Measurements from ENCODE around the gene SHC3. TPM values are rescaled to one million over a fixed set of nuclear protein-coding genes. Genes with fewer than 3 reads are reported as not detected.

The SHC3 gene
- total RNA-seq, 1 donor from 2014 or later: 0.10 TPM

DNA sequence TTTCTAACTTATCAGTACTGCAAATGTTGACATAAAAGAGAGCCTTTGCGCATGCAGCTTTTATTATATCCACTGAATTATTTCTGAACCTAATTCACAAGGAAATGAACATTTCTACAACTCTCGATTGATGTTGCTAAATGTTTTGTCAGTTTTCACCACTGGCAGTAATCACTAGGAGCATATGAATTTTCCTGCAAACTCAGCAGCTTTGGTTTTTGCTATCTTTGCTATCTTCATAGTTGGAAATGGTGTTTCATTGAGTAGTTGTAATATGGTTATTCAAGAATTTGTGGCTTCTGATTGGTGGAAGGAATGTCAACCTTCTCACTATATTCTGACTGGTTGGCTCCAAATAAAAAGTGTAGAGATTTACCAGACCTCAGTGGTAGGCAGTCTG is 8.9 kb upstream of the SHC3 start:
- ATAC-seq: no peak
- DNase-seq (ENCODE audit: low spot score): no peak

GRCh38 chr9:89186960-89187359 is 8.3 kb upstream of the SHC3 start:
- ATAC-seq (no peak), DNase-seq (ENCODE audit: low spot score) (no peak)

GRCh38 chr9:89185980-89186379 is 7.4 kb upstream of the SHC3 start:
- DNase-seq (ENCODE audit: low spot score) (no peak), ATAC-seq (no peak)

DNA sequence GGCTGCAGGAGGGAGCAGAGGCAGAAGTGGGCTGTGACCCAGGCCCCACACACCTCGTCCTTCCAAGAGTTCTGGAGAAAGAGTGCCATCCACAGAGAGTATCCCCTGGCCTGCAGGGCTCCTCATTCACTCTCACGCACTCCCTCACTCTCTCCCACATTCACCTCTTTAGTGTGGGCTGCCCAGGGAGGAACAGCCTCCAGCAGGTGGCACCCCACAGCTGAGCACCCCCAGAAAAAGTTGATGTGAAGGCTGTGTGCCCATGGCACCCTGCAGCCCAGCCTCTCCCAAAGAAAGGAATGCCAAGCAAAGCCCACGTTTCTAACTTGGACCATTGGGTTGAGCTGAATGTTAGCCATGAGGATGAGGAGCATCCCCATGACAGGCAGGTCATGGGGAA is 4.5 kb upstream of the SHC3 start:
- DNase-seq (ENCODE audit: low spot score) (no peak), ATAC-seq (no peak)

DNA sequence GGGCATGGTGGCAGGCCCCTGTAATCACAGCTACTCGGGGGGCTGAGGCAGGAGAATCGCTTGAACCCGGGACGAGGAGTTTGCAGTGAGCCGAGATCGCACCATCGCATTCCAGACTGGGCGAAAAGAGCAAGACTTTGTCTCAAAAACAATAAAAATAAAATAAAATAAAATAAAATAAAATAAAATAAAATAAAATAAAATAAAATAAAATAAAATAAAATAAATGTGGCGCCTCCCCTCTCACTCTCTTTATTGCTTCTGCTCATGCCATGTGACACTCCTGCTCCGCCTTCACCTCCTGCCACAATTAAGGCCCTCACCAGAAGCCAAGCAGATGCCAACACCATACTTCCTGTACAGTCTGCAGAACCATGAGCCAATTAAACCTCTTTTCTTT is 3.8 kb upstream of the SHC3 start:
- no peak for DNase-seq (ENCODE audit: low spot score)

GRCh38 chr9:89179895-89180734 is 1.5 kb upstream of the SHC3 start:
- peak; percentile 92 for ATAC-seq

More for the DNA sequence above, 3.8 kb upstream of the SHC3 start:
- no peak for ATAC-seq

DNA sequence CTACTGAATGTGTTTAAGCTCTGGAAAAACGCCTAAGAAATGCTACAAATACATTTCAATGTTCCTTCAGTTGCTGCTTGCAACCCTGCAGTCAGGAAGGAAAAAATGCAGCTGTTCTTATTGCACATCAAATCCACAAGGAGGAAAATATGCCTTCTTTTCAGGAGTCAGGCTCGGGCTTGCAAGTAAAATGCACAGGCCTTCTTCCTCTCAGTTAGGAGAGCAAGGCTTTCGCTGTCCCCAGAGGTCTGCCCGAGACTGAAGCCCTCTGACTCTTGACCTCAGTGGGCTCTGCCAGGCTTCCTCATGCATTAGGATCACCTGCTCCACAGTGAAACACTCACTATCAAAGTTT is 899 bp upstream of the SHC3 start:
- no peak for ATAC-seq
- no peak for DNase-seq (ENCODE audit: low spot score)

More at GRCh38 chr9:89179895-89180734, 1.5 kb upstream of the SHC3 start:
- DNase-seq (ENCODE audit: low spot score): peak; percentile 88

DNA sequence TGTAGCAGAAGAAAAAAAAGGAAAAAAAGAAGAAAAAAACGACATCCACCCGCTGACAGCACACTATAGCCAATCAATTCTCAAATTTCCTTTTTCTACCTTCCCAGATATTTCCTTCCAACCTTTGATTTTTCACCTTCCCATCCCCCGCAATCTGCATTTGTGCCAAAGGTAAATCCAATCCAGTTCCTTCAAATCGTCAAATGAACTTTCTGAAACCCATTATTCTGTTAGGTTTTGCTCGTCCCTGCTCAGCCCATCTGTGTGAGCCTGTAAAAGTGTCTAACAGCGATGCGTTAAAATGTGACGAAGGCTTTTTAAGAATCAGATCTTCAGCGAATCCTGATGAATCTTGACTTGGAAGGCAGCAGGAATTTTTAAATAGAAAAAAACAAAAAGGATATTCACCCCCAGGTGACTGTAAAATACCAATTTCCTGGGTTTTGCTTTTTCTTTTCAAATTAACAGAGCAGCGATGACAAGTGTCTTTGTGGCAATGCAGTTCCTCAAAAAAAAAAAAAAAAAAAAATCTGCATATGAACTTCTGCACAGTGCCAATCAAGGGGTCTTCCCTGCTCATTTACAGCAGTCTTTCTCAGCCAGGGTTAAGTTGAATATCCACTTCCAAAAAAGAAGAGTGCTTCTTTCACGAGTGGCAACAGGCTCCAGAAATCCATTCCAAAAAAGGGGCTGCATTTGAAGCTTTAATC is 367 bp upstream of the SHC3 start:
- ATAC-seq: no peak
- no peak for DNase-seq (ENCODE audit: low spot score)

DNA sequence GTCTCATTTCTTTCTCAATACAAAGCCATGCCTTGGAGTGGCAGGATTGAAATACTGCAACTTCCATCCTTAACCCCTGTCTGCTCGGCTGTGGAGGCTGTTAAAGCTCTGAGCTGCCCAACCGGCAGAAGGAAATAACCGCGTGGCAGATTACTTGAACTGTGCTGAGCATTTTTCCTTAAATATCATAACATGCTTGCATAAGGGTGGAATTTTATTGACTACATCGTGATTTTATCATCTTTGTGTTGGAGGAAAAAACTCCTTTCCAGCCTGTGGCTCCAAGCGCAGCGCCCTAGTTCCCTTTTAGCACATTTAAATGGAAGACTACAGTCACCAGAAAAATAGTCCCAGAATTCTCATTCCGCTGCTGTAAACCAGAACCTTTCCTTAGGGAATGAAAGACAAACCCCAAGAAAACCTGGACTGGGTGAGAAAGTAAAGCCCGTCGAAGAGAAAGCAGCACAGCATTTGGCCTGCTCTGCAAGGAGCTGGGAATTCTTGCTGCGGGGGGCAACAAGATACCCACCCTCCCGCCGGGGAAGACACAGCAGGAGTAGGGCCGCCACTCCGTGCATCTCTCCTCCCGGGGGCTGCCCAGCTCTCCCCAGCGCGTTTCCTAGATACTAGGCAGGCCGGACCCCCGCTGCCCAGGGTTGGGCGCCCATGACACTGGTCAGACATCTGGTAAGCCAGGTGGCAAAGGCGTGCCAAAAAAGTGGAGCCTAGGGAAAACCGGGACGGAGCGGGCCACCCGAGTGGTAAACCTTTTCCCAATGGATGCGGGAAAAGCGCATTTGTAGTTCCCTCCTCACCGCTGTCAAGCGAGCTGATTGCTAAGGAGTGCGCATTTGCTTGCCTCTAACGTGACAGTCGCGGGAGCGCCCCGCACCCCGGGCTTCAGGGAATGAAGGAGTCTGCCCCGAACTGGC is 1.3 kb downstream of the SHC3 start:
- DNase-seq (ENCODE audit: low spot score): no peak
- ATAC-seq: no peak

DNA sequence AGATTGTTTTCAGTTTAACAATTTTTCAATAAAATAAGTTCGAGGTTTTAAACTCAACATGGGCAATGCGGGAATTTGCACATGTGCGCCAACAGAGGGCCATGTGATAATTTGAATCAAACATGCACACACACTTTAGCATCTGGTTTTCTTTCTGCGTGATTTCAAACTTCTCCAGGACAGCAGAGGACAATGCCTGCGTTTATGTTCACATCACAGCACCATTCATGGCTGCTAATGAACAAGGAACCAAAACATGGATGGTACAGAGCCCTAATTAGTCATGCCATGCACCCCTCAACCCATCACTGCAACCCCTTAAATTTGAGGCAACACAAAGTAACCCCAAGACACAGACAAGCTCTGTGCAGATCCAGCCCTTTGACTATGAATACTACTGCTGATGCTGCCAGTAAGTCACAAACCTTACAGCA is 2.8 kb downstream of the SHC3 start:
- DNase-seq (ENCODE audit: low spot score) (no peak), ATAC-seq (no peak)

DNA sequence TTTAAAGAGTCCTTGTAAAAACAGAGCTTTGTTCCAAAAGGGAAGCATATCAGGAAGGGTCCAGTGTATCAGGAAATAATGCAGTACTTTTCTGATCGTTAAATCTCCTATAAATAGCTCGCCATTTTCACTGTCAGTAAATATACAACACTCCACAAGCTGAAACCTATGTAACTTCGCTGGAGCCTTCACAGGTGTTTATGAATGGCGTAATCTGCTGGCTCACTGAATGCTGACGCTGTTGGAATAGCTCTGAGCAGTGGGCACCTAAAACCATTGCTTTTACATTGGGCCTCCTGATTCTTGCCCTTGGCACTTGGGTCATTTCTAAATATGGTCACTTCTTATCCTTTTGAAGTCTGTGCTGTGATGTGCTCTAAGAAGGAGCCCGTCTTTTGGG is 4.3 kb downstream of the SHC3 start:
- no peak for ATAC-seq
- no peak for DNase-seq (ENCODE audit: low spot score)

GRCh38 chr9:89173072-89173471 is 5.5 kb downstream of the SHC3 start:
- DNase-seq (ENCODE audit: low spot score): no peak
- no peak for ATAC-seq

GRCh38 chr9:89172398-89172797 is 6.2 kb downstream of the SHC3 start:
- no peak for DNase-seq (ENCODE audit: low spot score)
- ATAC-seq: no peak

DNA sequence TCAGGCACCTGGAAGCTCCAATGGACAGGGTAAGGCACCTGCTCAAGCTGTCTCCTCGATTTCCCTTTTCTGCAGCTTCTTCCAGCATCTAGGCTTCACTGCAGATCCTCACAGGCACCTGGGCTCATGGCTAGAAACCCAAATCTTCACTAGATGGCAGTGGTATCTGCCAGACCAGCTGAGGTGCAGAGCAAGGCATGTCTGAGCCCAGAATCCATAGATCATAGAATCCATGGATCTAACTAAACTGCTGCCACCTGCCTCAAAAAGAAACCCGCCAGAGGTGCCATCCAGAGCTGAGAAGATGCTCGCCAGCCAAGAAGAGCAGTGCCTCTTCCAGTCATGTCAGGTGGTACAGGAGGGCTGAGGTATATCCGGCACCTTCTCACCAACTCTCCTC is 6.9 kb downstream of the SHC3 start:
- DNase-seq (ENCODE audit: low spot score) (no peak), ATAC-seq (peak; percentile 71)

GRCh38 chr9:89171231-89171630 is 7.4 kb downstream of the SHC3 start:
- no peak for DNase-seq (ENCODE audit: low spot score)
- ATAC-seq: peak; percentile 74

DNA sequence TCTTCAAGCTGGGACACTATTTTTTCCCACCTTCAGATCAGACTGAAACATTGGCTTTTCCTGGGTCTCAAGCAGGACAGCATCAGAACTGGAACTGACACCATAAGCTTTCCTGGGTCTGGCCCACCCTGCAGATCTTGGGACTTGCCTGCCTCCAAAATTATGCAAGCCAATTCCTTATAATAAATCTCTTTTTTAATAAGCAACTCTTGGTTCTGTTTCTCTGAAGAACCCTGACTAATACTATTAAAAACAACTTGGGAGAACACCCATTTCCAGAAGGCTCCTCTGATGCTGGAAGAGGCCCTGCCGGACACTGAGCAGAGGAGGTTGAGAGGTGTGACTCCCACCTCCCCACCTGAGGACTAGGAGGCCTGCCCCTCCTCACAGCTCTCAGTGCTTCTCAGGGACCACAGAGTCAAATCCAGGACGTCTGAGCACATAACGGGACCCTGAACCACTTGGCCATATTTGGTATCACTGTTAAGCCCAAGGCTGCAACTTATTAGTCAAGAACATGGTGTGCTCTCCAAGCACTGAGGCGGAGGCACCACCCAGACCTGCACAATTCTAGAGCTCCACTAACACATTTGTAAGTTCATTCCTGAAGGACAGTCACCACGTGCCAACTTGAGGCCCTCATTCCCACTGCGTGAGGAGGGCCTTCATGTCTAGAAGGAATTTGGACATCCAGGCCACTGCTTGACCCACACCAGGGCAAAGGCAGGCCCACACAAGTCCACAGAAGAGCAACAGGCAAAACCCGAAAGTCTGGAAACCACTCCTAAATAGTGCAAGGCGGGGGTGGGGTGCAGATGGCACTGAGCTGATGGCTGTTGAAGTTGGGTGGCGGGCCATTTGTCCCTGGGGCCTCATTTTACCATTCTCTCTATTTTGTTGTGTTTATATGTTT is 9.5 kb downstream of the SHC3 start:
- DNase-seq (ENCODE audit: low spot score): no peak

DNA sequence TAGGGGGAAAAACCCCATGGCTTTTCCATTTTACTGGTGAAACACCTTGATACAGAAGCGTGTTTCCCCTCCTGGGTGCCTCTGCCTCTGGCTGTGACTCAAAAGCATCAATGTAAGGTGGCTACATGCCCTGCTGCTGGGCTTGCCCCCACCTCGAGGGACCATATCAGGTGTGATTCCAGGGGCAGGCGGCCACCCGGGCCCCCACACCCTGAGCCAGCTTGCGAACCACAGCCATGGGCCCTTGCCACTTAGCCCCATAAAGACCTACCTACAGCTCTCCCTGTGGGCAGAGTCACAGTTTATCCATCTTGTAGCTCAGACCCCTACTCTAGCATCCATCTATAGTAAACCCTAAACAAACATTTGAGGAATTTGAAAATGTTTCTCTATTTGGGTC is 10.8 kb downstream of the SHC3 start:
- ATAC-seq: no peak

More for the DNA sequence above, 9.5 kb downstream of the SHC3 start:
- no peak for ATAC-seq

DNA sequence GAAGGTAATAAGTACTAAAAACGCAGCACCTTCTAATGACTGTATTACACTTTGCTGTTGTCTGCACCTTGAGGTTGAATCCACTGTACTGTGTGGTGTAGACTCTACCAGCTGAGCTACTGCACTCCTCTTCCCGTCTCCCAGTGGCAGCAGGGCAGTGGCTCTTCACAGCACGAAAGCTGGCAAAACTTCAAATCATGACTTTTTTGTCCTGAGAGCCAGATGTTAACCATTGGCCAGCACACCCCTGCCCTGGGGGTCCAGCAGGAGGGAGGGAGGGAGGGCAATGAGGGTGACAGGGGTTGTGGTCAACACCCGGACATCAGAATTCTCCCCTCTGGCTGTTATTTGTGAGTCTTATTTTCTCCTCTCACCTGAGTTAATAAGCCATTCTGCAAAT is 11.8 kb downstream of the SHC3 start:
- no peak for ATAC-seq
- DNase-seq (ENCODE audit: low spot score): no peak

More for the DNA sequence above, 10.8 kb downstream of the SHC3 start:
- no peak for DNase-seq (ENCODE audit: low spot score)

DNA sequence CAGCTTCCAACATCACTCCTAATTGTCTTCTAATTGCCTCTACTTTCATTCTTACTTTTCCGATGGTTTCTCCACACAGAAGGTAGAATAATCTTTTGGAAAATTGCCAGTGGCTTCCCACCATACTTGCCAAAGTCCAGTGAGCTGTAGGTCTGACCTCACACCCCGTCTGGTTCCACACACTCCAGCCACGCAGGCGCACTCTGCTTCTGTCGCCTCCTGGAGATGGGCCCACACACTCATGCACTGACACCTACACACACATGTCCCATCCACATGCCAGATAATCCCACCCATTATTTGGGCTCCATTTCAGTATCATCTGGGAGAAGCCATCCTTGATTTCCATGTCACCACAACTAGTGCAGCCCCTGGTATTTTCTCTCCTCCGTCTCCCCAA is 12.7 kb downstream of the SHC3 start:
- DNase-seq (ENCODE audit: low spot score): no peak
- ATAC-seq: no peak

DNA sequence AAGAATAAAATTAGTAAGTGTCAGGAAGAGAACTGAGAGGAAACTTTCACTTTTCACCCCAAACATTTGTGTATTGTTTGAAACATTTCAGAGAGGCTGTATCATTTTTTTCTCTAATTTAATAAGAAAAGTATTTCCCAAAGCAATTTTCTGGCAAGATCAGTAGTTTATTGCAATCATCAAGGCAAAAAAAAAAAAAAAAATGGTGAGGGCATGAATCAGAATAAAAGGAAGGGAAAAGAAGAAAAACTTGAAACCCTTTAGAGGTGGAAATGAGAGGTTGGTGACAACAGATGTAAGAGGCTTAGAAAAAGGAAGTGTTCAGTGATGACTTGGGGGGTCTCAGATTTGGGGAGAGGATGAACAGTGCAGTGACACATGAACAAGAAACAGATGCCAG is 13.3 kb downstream of the SHC3 start:
- ATAC-seq (no peak), DNase-seq (ENCODE audit: low spot score) (no peak)
